Caco-2 (cell line): ENCODE measurements around the gene VANGL1. TPM values are rescaled to one million over a fixed set of nuclear protein-coding genes. Genes with fewer than 3 reads are reported as not detected.

Source experiments
- BruUV-seq: library from RNA; stranded (reverse); fragments of 400-500 nt; replicated peaks from 2 replicates; lab custom pipeline; 2021; lab: Mats Ljungman, UMichigan
- CTCF ChIA-PET: fragments of 300-600 bp; sonication (Branson Sonifier 250); formaldehyde crosslinking; loops from one replicate; lab custom pipeline; 2022; ENCODE audit warnings: antibody characterized with exemption; lab: Charles Lee
- POLR2A ChIA-PET: fragments of 300-600 bp; sonication (Branson Sonifier 250); formaldehyde crosslinking; loops from one replicate; lab custom pipeline; 2022; ENCODE audit warnings: antibody characterized with exemption; lab: Charles Lee
- DNase-seq, 2 experiments: peaks; one replicate each; pipeline versions ENCODE4 v3.0.0 to v3.0.0-alpha.2; 2020 to 2022
- H3K27me3 ChIP-seq: replicated peaks from 2 replicates; pipeline ENCODE4 v1.6.0; 2011; ENCODE audit warnings: low read length; ENCODE audit not compliant: control insufficient read depth, insufficient read depth
- H3K36me3 ChIP-seq: 2 replicates; pipeline ENCODE4 v1.5.1; 2011; ENCODE audit warnings: low read length; ENCODE audit not compliant: control insufficient read depth, insufficient read depth
- H3K4me1 ChIP-seq: fragments of 250-450 bp; sonication (Bioruptor Pico); 2 replicates; pipeline ENCODE4 v1.5.1; 2020; ENCODE audit warnings: mild to moderate bottlenecking
- H3K4me3 ChIP-seq: 2 replicates; pipeline ENCODE4 v1.5.1; 2011; ENCODE audit warnings: low read depth, mild to moderate bottlenecking, control low read depth, low read length
- H3K9me3 ChIP-seq: fragments of 250-450 bp; sonication (Bioruptor Pico); 2 replicates; pipeline ENCODE4 v1.5.1; 2020; ENCODE audit warnings: mild to moderate bottlenecking, moderate library complexity
- H3K27ac Mint-ChIP-seq: one replicate; pipeline ENCODE4 v1.8.0; 2022; ENCODE audit warnings: mixed read lengths; ENCODE audit not compliant: unreplicated experiment
- H3K27me3 Mint-ChIP-seq: one replicate; pipeline ENCODE4 v1.8.0; 2022; ENCODE audit warnings: mixed read lengths; ENCODE audit not compliant: insufficient read depth, unreplicated experiment
- H3K36me3 Mint-ChIP-seq: one replicate; pipeline ENCODE4 v1.8.0; 2022; ENCODE audit warnings: mild to moderate bottlenecking, mixed read lengths; ENCODE audit not compliant: insufficient read depth, unreplicated experiment
- H3K4me1 Mint-ChIP-seq: one replicate; pipeline ENCODE4 v1.8.0; 2022; ENCODE audit warnings: low read depth, mixed read lengths; ENCODE audit not compliant: unreplicated experiment
- H3K4me3 Mint-ChIP-seq: one replicate; pipeline ENCODE4 v1.8.0; 2022; ENCODE audit warnings: mild to moderate bottlenecking, moderate library complexity, mixed read lengths; ENCODE audit not compliant: unreplicated experiment
- H3K9me3 Mint-ChIP-seq: one replicate; pipeline ENCODE4 v1.8.0; 2022; ENCODE audit warnings: mixed read lengths; ENCODE audit not compliant: unreplicated experiment
- CTCF ChIP-seq, 2 experiments: fragments of 200-600 bp in 1 of 2; IDR thresholded peaks; 1 replicate in 1 of 2; 2 replicates in 1 of 2; pipeline versions ENCODE4 v1.5.1 to v1.8.0; 2011 to 2022; ENCODE audit warnings: antibody characterized with exemption in 1 of 2, control low read depth in 1 of 2, inconsistent platforms in 1 of 2, low read depth in 1 of 2, low read length in 1 of 2, mild to moderate bottlenecking in 1 of 2, moderate library complexity in 1 of 2; ENCODE audit not compliant: insufficient read depth in 1 of 2, severe bottlenecking in 1 of 2, unreplicated experiment in 1 of 2
- intact Hi-C: fragments of 100-400 bp; cut with micrococcal nuclease; formaldehyde crosslinking; loops from one replicate; pipeline ENCODE4 v1.10.0; 2022; ENCODE audit not compliant: unreplicated experiment
- total RNA-seq: library from RNA; stranded (reverse); gene quantifications from 2 replicates; pipeline ENCODE4 v1.2.3, GENCODE V29; 2022

VANGL1 gene
- total RNA-seq, 1 experiment from 2014 or later, result 13.6 TPM

DNA sequence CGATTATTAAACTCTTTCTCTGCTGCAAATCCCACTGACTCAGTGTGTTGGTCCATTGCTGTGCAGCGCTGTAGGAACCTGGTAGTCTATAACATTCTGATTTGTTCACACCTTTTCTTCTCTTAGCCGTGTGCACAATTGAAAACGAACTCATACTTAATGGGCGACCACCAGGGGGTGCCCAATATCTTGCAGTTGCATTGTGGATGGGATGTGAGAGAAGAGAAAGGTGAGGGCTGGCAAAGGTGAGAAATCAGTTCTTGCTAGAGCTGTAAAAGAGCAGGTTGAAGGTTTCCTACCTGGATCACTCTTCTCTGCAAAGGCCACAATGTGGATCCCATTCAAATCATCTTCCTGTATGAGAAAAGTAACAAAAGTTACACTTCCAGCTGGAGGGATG, 75.8 kb downstream of the VANGL1 start:
- intact Hi-C loops, result no loop called here
- H3K9me3 ChIP-seq, result peaks cover 8% of the 10 kb centered on the region
- Mint-ChIP-seq H3K27me3 (no peaks in the 10 kb centered on the region), H3K4me1 (peaks cover 35% of the 10 kb centered on the region), H3K36me3 (peaks cover 15% of the 10 kb centered on the region), H3K9me3 (peaks cover 10% of the 10 kb centered on the region), H3K4me3 (no peak overlapping the region), H3K27ac (peak overlapping the region; percentile 75)
- ChIA-PET CTCF (interaction anchor here (1.0 to 1.5 kb wide), 2 partner anchors 47 to 54 kb away, joined by 3 to 5 read pairs; no protein-coding TSS in a partner anchor), POLR2A (no interaction called here)
- no peak for TF ChIP-seq CTCF (IDR thresholded peaks at IDR 0.05; ENCODE audit: insufficient read depth in 1 of 2, low read depth in 1 of 2, low read length in 1 of 2, severe bottlenecking in 1 of 2, unreplicated experiment in 1 of 2)
- no peaks in the 10 kb centered on the region for H3K27me3 ChIP-seq
- no peaks in the 10 kb centered on the region for H3K36me3 ChIP-seq
- DNase-seq, result peak in 1 of 2 experiments; percentile 29
- peaks cover 33% of the 10 kb centered on the region for H3K4me1 ChIP-seq
- no TSS peak for BruUV-seq
- no peak overlapping the region for H3K4me3 ChIP-seq

- Mint-ChIP-seq H3K4me3 (no peak overlapping the region), H3K4me1 (peaks cover 35% of the 10 kb centered on the region), H3K36me3 (peaks cover 15% of the 10 kb centered on the region), H3K27ac (peak overlapping the region; percentile 92), H3K27me3 (no peaks in the 10 kb centered on the region), H3K9me3 (peaks cover 10% of the 10 kb centered on the region)
- Histone ChIP-seq H3K4me3 (no peak overlapping the region), H3K36me3 (no peaks in the 10 kb centered on the region), H3K9me3 (peaks cover 8% of the 10 kb centered on the region), H3K4me1 (peaks cover 27% of the 10 kb centered on the region), H3K27me3 (no peaks in the 10 kb centered on the region)
- TF ChIP-seq CTCF (IDR thresholded peaks at IDR 0.05; ENCODE audit: insufficient read depth in 1 of 2, low read depth in 1 of 2, low read length in 1 of 2, severe bottlenecking in 1 of 2, unreplicated experiment in 1 of 2), result no peak
- POLR2A ChIA-PET, result no interaction called here
- CTCF ChIA-PET, result interaction anchor here (1.0 to 1.5 kb wide), 2 partner anchors 46 to 53 kb away, joined by 3 to 5 read pairs; no protein-coding TSS in a partner anchor
- intact Hi-C loops, result no loop called here
- DNase-seq, result no peak
- no TSS peak for BruUV-seq
Measured at GRCh38 chr1:115718011-115718754, 76.4 kb downstream of the VANGL1 start.

GRCh38 chr1:115719285-115719684, 77.5 kb downstream of the VANGL1 start:
- CTCF ChIA-PET, result no interaction called here
- H3K27ac Mint-ChIP-seq, result no peak overlapping the region
- no peaks in the 10 kb centered on the region for H3K36me3 ChIP-seq

More at GRCh38 chr1:115719285-115719684, 77.5 kb downstream of the VANGL1 start:
- BruUV-seq, result no TSS peak
- TF ChIP-seq CTCF (IDR thresholded peaks at IDR 0.05; ENCODE audit: insufficient read depth in 1 of 2, low read depth in 1 of 2, low read length in 1 of 2, severe bottlenecking in 1 of 2, unreplicated experiment in 1 of 2), result no peak
- intact Hi-C loops, result no loop called here
- Histone ChIP-seq H3K4me3 (no peak overlapping the region), H3K9me3 (peaks cover 8% of the 10 kb centered on the region), H3K27me3 (no peaks in the 10 kb centered on the region), H3K4me1 (peaks cover 19% of the 10 kb centered on the region)
- DNase-seq, result no peak
- Mint-ChIP-seq H3K4me1 (peaks cover 32% of the 10 kb centered on the region), H3K4me3 (no peak overlapping the region), H3K27me3 (no peaks in the 10 kb centered on the region), H3K36me3 (peaks cover 11% of the 10 kb centered on the region), H3K9me3 (peaks cover 10% of the 10 kb centered on the region)
- POLR2A ChIA-PET, result no interaction called here
